ENCODE results near the gene GFOD1.

The GFOD1 gene

GRCh38 chr6:13383328-13384163 lies 103.9 kb downstream of the GFOD1 start:
- no peak for DNase-seq (ENCODE audit: extremely low spot score)
- ChIA-PET CTCF (no interaction called here), POLR2A (no interaction called here)
- no peak for TF ChIP-seq TARDBP (IDR thresholded peaks at IDR 0.05)
- no peak for TF ChIP-seq L3MBTL2 (conservative IDR thresholded peaks at IDR 0.05)
- TF ChIP-seq FOXK2 (IDR thresholded peaks at IDR 0.05), result no peak
- TF ChIP-seq SUZ12 (IDR thresholded peaks at IDR 0.05), result no peak
- no peak for TF ChIP-seq FOXM1 (IDR thresholded peaks at IDR 0.05; ENCODE audit: borderline replicate concordance)
- no peak for TF ChIP-seq ARNT (IDR thresholded peaks at IDR 0.05)
- no peak for TF ChIP-seq HDGF (IDR thresholded peaks at IDR 0.05; ENCODE audit: borderline replicate concordance)
- no peak for TF ChIP-seq BHLHE40 (IDR thresholded peaks at IDR 0.05; ENCODE audit: borderline replicate concordance)
- TF ChIP-seq PKNOX1 (IDR thresholded peaks at IDR 0.05), result no peak
- no peak for TF ChIP-seq LEF1 (IDR thresholded peaks at IDR 0.05; ENCODE audit: borderline replicate concordance)
- no peak for TF ChIP-seq CTBP1 (IDR thresholded peaks at IDR 0.05; ENCODE audit: borderline replicate concordance)
- no peak for TF ChIP-seq ELF4 (IDR thresholded peaks at IDR 0.05)
- TF ChIP-seq ZNF384 (IDR thresholded peaks at IDR 0.05), result no peak

GRCh38 chr6:13380761-13381160 lies 106.6 kb downstream of the GFOD1 start:
- ChIA-PET POLR2A (no interaction called here), CTCF (no interaction called here)
- no peak for DNase-seq (ENCODE audit: extremely low spot score)
- TF ChIP-seq NFRKB (IDR thresholded peaks at IDR 0.05) (no peak), FOXK2 (IDR thresholded peaks at IDR 0.05) (no peak), ELF4 (IDR thresholded peaks at IDR 0.05) (no peak), HDGF (IDR thresholded peaks at IDR 0.05; ENCODE audit: borderline replicate concordance) (no peak), CTBP1 (IDR thresholded peaks at IDR 0.05; ENCODE audit: borderline replicate concordance) (no peak), SP1 (IDR thresholded peaks at IDR 0.05) (no peak), BHLHE40 (IDR thresholded peaks at IDR 0.05; ENCODE audit: borderline replicate concordance) (no peak), FOXA1 (IDR thresholded peaks at IDR 0.05) (no peak), ARNT (IDR thresholded peaks at IDR 0.05) (no peak), TARDBP (IDR thresholded peaks at IDR 0.05) (no peak), FOXM1 (IDR thresholded peaks at IDR 0.05; ENCODE audit: borderline replicate concordance) (no peak), ZNF384 (IDR thresholded peaks at IDR 0.05) (no peak)

- no peak for TF ChIP-seq ARNT (IDR thresholded peaks at IDR 0.05)
- peak; percentile 34; the same call in 1 of the 2 replicates for TF ChIP-seq PKNOX1 (IDR thresholded peaks at IDR 0.05)
- TF ChIP-seq L3MBTL2 (conservative IDR thresholded peaks at IDR 0.05), result no peak
- TF ChIP-seq LEF1 (IDR thresholded peaks at IDR 0.05; ENCODE audit: borderline replicate concordance), result no peak
- CTCF ChIA-PET, result interaction anchor here (0.6 to 0.8 kb wide), 2 partner anchors 17 to 655 kb away, joined by 3 read pairs; no protein-coding TSS in a partner anchor
- DNase-seq (ENCODE audit: extremely low spot score), result no peak
- POLR2A ChIA-PET, result no interaction called here
Measured at GRCh38 chr6:13378669-13379590, 108.5 kb downstream of the GFOD1 start.

- CTCF ChIA-PET, result no interaction called here
- POLR2A ChIA-PET, result no interaction called here
- no peak for DNase-seq (ENCODE audit: extremely low spot score)
- TF ChIP-seq CTBP1 (IDR thresholded peaks at IDR 0.05; ENCODE audit: borderline replicate concordance) (no peak), FOXA1 (IDR thresholded peaks at IDR 0.05) (no peak), HDGF (IDR thresholded peaks at IDR 0.05; ENCODE audit: borderline replicate concordance) (no peak), FOXK2 (IDR thresholded peaks at IDR 0.05) (no peak), SP1 (IDR thresholded peaks at IDR 0.05) (no peak), BHLHE40 (IDR thresholded peaks at IDR 0.05; ENCODE audit: borderline replicate concordance) (no peak), NFRKB (IDR thresholded peaks at IDR 0.05) (no peak), TARDBP (IDR thresholded peaks at IDR 0.05) (no peak), L3MBTL2 (conservative IDR thresholded peaks at IDR 0.05) (no peak), PKNOX1 (IDR thresholded peaks at IDR 0.05) (no peak), ARNT (IDR thresholded peaks at IDR 0.05) (no peak), LEF1 (IDR thresholded peaks at IDR 0.05; ENCODE audit: borderline replicate concordance) (no peak)
Measured at GRCh38 chr6:13377054-13377758, 110.2 kb downstream of the GFOD1 start.

GRCh38 chr6:13375360-13375878 lies 112.0 kb downstream of the GFOD1 start:
- CTCF ChIA-PET, result no interaction called here
- POLR2A ChIA-PET, result no interaction called here
- no peak for TF ChIP-seq TARDBP (IDR thresholded peaks at IDR 0.05)
- TF ChIP-seq PKNOX1 (IDR thresholded peaks at IDR 0.05), result no peak
- no peak for TF ChIP-seq FOXM1 (IDR thresholded peaks at IDR 0.05; ENCODE audit: borderline replicate concordance)
- no peak for TF ChIP-seq SUZ12 (IDR thresholded peaks at IDR 0.05)
- TF ChIP-seq SP1 (IDR thresholded peaks at IDR 0.05), result no peak
- TF ChIP-seq NFRKB (IDR thresholded peaks at IDR 0.05), result no peak
- no peak for TF ChIP-seq FOXK2 (IDR thresholded peaks at IDR 0.05)
- TF ChIP-seq ELF4 (IDR thresholded peaks at IDR 0.05), result no peak
- DNase-seq (ENCODE audit: extremely low spot score), result no peak
